Testis (tissue), 2 donors: ENCODE results near the gene SMYD3.

Experiments
- CTCF ChIP-seq, 3 experiments: fragments of 450-650 bp in 2 of 3; fragments of 200-600 bp in 1 of 3; sonication (generic) in 1 of 3; IDR thresholded peaks; one replicate each; pipeline ENCODE4 v1.5.1; 2016 to 2019; ENCODE audit warnings: antibody characterized with exemption in 3 of 3, mild to moderate bottlenecking in 2 of 3, moderate library complexity in 1 of 3
- POLR2A ChIP-seq: fragments of 450-650 bp; IDR thresholded peaks from one replicate; pipeline ENCODE4 v1.6.1; 2017; ENCODE audit warnings: antibody characterized with exemption, mild to moderate bottlenecking, moderate library complexity

DNA sequence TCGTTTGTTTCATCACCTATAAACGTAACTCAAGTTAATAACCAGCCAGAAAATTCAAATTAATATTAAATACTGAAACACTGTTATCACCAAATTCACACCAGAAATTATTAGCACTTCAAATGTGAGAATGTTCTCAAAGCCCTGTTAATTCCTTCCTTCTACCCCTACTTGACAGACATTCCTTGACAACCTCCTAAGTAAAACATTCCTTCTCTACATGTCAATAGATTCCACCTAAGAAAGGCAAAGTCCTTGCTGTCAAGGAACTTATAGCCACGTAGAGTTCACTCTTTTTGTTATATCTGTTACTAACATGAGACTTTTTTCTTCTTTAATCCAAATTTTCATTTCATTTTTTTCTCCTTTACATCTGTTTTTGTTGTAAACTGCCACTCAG is 441.5 kb downstream of the SMYD3 start:
- TF ChIP-seq CTCF (IDR thresholded peaks at IDR 0.05) = no peak
- no peak for TF ChIP-seq POLR2A
